H1 (cell line): ENCODE data around the gene CACNA2D3. TPM values are rescaled to one million over a fixed set of nuclear protein-coding genes. Genes with fewer than 3 reads are reported as not detected.

Source experiments
- HDAC6 ChIP-seq: IDR thresholded peaks from one replicate; pipeline ENCODE4 v1.7.1; 2012; ENCODE audit warnings: low read depth, mild to moderate bottlenecking, inconsistent platforms, low read length, moderate library complexity
- JUN ChIP-seq: IDR thresholded peaks from 2 replicates; pipeline ENCODE4 v1.6.1; 2011; ENCODE audit warnings: low read depth, mild to moderate bottlenecking, improper control_type of control experiment, low read length
- JUND ChIP-seq: IDR thresholded peaks from 2 replicates; pipeline ENCODE4 v1.6.1; 2011; ENCODE audit warnings: mild to moderate bottlenecking, improper control_type of control experiment, low read length
- ZNF274 ChIP-seq: IDR thresholded peaks from 2 replicates; pipeline ENCODE4 v1.7.0; 2012; ENCODE audit warnings: low read length, borderline replicate concordance; ENCODE audit errors: extremely low read depth
- polyA plus RNA-seq, 7 experiments: library from polyadenylated mRNA; depleted of rRNA in 3 of 7; stranded (reverse) in 5 of 7; unstranded in 2 of 7; fragments of >200 nt in 5 of 7; fragments of 200-250 nt in 2 of 7; gene quantifications; 1 replicate in 5 of 7; 2 replicates in 1 of 7; 4 replicates in 1 of 7; pipeline versions ENCODE4 v1.2.1 to v1.2.3, GENCODE V29; 2011 to 2013; ENCODE audit warnings: missing spikeins in 2 of 7, mixed read lengths in 2 of 7
- total RNA-seq: library from RNA; stranded (reverse); fragmentation: NEBNext Ultra II Directional; extraction: Animal tissue kit (Norgen Biotek cat#: 25700); gene quantifications from 2 replicates; pipeline ENCODE4 v1.2.1, GENCODE V29; 2021

CACNA2D3 gene
- total and polyA plus RNA-seq, 2 of the 8 experiments (the other 6 are each of a cell fraction or from before 2014, with no cell fraction given): 1.5 to 1.8 TPM

- TF ChIP-seq ZNF274: no peak
- TF ChIP-seq JUN: no peak
- TF ChIP-seq HDAC6: no peak
- TF ChIP-seq JUND: no peak
Observed at GRCh38 chr3:55069950-55070349, 947.6 kb downstream of the CACNA2D3 start (continued).
